WI38 (cell line): ENCODE measurements around the gene RBMX2.

Source experiments
- H3K4me3 ChIP-seq: 2 replicates; pipeline ENCODE4 v1.5.1; 2011; ENCODE audit warnings: low read depth, mild to moderate bottlenecking, control low read depth, low read length
- TF ChIP-seq, protein P1 (sequence below): IDR thresholded peaks from 2 replicates; pipeline ENCODE4 v1.5.1; 2012; ENCODE audit warnings: low read depth, mild to moderate bottlenecking, control low read depth, low read length

RBMX2 gene

DNA sequence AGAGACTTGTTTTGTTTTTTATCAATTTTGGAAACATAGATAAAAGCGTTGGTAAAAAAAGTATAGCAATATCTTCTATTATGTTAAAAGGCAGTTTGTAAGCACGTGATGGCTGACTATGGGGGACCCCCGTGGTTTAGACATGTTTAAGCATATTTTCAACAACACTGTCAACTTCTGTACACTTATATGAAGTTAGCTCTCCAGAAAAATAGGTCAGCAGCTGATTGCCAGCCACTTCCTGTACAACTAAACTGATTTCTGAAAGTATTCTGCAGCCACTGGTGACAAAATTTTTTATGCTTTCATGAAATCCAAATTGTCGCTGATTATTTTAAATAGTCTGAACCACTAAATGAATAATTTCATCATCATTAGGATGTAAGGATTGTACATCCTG lies 45.2 kb downstream of the RBMX2 start:
- TF ChIP-seq, protein P1, sequence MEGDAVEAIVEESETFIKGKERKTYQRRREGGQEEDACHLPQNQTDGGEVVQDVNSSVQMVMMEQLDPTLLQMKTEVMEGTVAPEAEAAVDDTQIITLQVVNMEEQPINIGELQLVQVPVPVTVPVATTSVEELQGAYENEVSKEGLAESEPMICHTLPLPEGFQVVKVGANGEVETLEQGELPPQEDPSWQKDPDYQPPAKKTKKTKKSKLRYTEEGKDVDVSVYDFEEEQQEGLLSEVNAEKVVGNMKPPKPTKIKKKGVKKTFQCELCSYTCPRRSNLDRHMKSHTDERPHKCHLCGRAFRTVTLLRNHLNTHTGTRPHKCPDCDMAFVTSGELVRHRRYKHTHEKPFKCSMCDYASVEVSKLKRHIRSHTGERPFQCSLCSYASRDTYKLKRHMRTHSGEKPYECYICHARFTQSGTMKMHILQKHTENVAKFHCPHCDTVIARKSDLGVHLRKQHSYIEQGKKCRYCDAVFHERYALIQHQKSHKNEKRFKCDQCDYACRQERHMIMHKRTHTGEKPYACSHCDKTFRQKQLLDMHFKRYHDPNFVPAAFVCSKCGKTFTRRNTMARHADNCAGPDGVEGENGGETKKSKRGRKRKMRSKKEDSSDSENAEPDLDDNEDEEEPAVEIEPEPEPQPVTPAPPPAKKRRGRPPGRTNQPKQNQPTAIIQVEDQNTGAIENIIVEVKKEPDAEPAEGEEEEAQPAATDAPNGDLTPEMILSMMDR, result no peak

More for the DNA sequence above, 45.2 kb downstream of the RBMX2 start:
- H3K4me3 ChIP-seq, result no peak overlapping the region
